ENCODE measurements around the gene STRA8. TPM values are rescaled to one million over a fixed set of nuclear protein-coding genes. Genes with fewer than 3 reads are reported as not detected.

STRA8 gene
- total and polyA plus RNA-seq, 2 of the 13 experiments (the other 11 are each of a cell fraction or from before 2014, with no cell fraction given), result not detected

DNA sequence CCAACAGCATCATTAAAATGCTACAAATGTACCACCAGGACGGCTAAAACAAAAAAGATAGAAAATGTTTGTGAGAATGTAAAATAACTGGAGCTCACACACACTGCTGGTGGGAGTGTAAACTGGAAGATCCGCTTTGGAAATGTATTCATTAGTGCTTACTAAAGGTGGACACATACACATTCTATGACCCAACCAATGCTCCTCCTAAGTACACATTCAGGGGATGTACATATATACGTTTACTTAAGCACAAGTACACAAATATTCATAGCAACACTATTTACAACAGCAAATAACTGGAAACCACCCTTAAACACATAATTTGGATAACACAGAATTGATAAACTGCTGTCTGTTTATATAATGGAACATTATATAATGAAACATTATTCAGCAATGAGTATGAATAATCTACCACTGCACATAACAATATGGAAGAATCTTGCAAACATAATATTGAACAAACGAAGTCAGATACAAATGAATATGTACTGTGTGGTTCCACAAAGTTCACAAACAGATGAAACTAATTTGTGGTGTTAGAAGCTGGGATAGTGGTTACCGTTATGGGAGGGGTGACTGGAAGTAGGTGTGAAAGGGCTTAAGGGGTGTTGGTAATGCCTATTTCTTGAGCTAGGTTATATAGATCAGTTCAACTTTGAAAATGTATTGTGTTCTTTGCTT, 52.1 kb downstream of the STRA8 start:
- H3K4me3 ChIP-seq (replicated peaks in 1 of 3; ENCODE audit: insufficient read depth in 1 of 3, low read depth in 2 of 3, low read length in 3 of 3), result no peak overlapping the region
- H3K4me2 ChIP-seq (ENCODE audit: low read depth, low read length), result no peak overlapping the region
- H3K27ac ChIP-seq (ENCODE audit: extremely low read length, insufficient read depth, low read length), result no peak overlapping the region
- intact Hi-C loops (cut with micrococcal nuclease; ENCODE audit: unreplicated experiment) (no loop called here), in situ Hi-C loops (cut with HindIII; ENCODE audit: extremely low pct_ligation_motif_present, low pct_unique_long_range_greater_than_20kb) (loop anchor here (5.0 to 25.0 kb wide), 2 partner anchors 47 to 277 kb away; partner anchors contain the start of gene NUP205)
- ATAC-seq (no peak), DNase-seq (ENCODE audit: low spot score) (no peak), FAIRE-seq (no peak)
- no peaks in the 10 kb centered on the region for H4K20me1 ChIP-seq (ENCODE audit: insufficient read depth, low read length)
- H3K9ac ChIP-seq (ENCODE audit: insufficient read depth, low read depth, low read length), result no peak overlapping the region
- TF ChIP-seq SYNCRIP (IDR thresholded peaks at IDR 0.05; ENCODE audit: insufficient read depth, low read depth, low read length) (no peak), ZNF841 (CRISPR knock-in tag; IDR thresholded peaks at IDR 0.05; ENCODE audit: borderline replicate concordance) (no peak), ZNF460 (CRISPR knock-in tag; IDR thresholded peaks at IDR 0.05; ENCODE audit: borderline replicate concordance) (no peak), ZNF296 (CRISPR knock-in tag; conservative IDR thresholded peaks at IDR 0.05) (no peak), JDP2 (CRISPR knock-in tag; IDR thresholded peaks at IDR 0.05; ENCODE audit: borderline replicate concordance) (no peak), SRSF1 (optimal IDR thresholded peaks at IDR 0.05; ENCODE audit: low read depth, low read length) (no peak), MYNN (CRISPR knock-in tag; IDR thresholded peaks at IDR 0.05; ENCODE audit: low read depth) (no peak), MXI1 (IDR thresholded peaks at IDR 0.05; ENCODE audit: borderline replicate concordance, low read depth, low read length) (no peak), KDM5A (IDR thresholded peaks at IDR 0.05; ENCODE audit: borderline replicate concordance, low read length) (no peak)
- TF ChIP-seq, protein P1, sequence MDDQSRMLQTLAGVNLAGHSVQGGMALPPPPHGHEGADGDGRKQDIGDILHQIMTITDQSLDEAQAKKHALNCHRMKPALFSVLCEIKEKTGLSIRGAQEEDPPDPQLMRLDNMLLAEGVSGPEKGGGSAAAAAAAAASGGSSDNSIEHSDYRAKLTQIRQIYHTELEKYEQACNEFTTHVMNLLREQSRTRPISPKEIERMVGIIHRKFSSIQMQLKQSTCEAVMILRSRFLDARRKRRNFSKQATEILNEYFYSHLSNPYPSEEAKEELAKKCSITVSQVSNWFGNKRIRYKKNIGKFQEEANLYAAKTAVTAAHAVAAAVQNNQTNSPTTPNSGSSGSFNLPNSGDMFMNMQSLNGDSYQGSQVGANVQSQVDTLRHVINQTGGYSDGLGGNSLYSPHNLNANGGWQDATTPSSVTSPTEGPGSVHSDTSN (CRISPR knock-in tag; IDR thresholded peaks at IDR 0.05; ENCODE audit: borderline replicate concordance), result no peak
- TF ChIP-seq, protein P2, sequence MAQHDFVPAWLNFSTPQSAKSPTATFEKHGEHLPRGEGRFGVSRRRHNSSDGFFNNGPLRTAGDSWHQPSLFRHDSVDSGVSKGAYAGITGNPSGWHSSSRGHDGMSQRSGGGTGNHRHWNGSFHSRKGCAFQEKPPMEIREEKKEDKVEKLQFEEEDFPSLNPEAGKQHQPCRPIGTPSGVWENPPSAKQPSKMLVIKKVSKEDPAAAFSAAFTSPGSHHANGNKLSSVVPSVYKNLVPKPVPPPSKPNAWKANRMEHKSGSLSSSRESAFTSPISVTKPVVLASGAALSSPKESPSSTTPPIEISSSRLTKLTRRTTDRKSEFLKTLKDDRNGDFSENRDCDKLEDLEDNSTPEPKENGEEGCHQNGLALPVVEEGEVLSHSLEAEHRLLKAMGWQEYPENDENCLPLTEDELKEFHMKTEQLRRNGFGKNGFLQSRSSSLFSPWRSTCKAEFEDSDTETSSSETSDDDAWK (CRISPR knock-in tag; IDR thresholded peaks at IDR 0.05), result no peak
- ChIA-PET CTCF (ENCODE audit: low intra/inter-chr PET ratio, low total read pairs) (no interaction called here), POLR2A (no interaction called here)
- no peaks in the 10 kb centered on the region for H3K9me3 ChIP-seq (ENCODE audit: low read length)
- H3K36me3 ChIP-seq (replicated peaks in 1 of 2; ENCODE audit: control insufficient read depth in 1 of 2, insufficient read depth in 2 of 2, low read length in 2 of 2), result no peaks in the 10 kb centered on the region
- no peak overlapping the region for H2AFZ ChIP-seq (ENCODE audit: low read length)
- no peaks in the 10 kb centered on the region; a peak in 1 of 5 replicates for H3K27me3 ChIP-seq (ENCODE audit: control insufficient read depth in 1 of 2, insufficient read depth in 2 of 2, low read length in 2 of 2)
- H3K4me1 ChIP-seq (ENCODE audit: insufficient read depth, low read length), result 0 out of 2 replicates have a peak, but pooled peaks cover 11% of the 10 kb centered on the region
- BruUV-seq (replicated peaks), result no TSS peak
- WGBS (ENCODE audit: low lambda C conversion rate), result 4% methylated on average over 5 of the region's 5 CpGs
- H3K79me2 ChIP-seq (ENCODE audit: insufficient read depth, low read length), result no peaks in the 10 kb centered on the region
